ELR (cell line): ENCODE measurements around the gene PDE4DIP.
"Not testable (repeated sequence)": the region's sequence is repeated elsewhere in the genome, so short reads cannot be mapped to it uniquely, and the experiment has no call there.

Experiments used
- DNase-seq: peaks from one replicate; pipeline ENCODE4 v3.0.0-alpha.2; 2015; ENCODE audit warnings: low read depth

PDE4DIP gene

GRCh38 chr1:148921047-148921446, 76.8 kb downstream of the PDE4DIP start:
- not testable (repeated sequence) for DNase-seq

- DNase-seq = not testable (repeated sequence)
Measured at GRCh38 chr1:148923798-148924197, 79.6 kb downstream of the PDE4DIP start.

- not testable (repeated sequence) for DNase-seq
Measured at GRCh38 chr1:148927645-148928044, 83.4 kb downstream of the PDE4DIP start.

- not testable (repeated sequence) for DNase-seq
Measured at GRCh38 chr1:148929253-148929652, 85.0 kb downstream of the PDE4DIP start.

- not testable (repeated sequence) for DNase-seq
Measured at GRCh38 chr1:148935381-148936002, 91.3 kb downstream of the PDE4DIP start.

- DNase-seq = not testable (repeated sequence)
Measured at GRCh38 chr1:148942906-148943305, 98.7 kb downstream of the PDE4DIP start.

GRCh38 chr1:148945130-148945529, 100.9 kb downstream of the PDE4DIP start:
- not testable (repeated sequence) for DNase-seq

- not testable (repeated sequence) for DNase-seq
Measured at GRCh38 chr1:148948768-148949167, 104.5 kb downstream of the PDE4DIP start.

GRCh38 chr1:148951336-148952227, 107.4 kb downstream of the PDE4DIP start:
- peak; percentile 86 for DNase-seq

- not testable (repeated sequence) for DNase-seq
Measured at GRCh38 chr1:148952253-148952937, 108.2 kb downstream of the PDE4DIP start.

- peak; percentile 53 for DNase-seq
Measured at GRCh38 chr1:148952938-148953616, 108.8 kb downstream of the PDE4DIP start.

- DNase-seq = not testable (repeated sequence)
Measured at GRCh38 chr1:148953730-148954129, 109.5 kb downstream of the PDE4DIP start.

GRCh38 chr1:148958343-148958742, 114.1 kb downstream of the PDE4DIP start:
- DNase-seq = not testable (repeated sequence)

GRCh38 chr1:148960212-148961000, 116.2 kb downstream of the PDE4DIP start:
- DNase-seq = not testable (repeated sequence)

- DNase-seq = not testable (repeated sequence)
Measured at GRCh38 chr1:148962127-148962857, 118.1 kb downstream of the PDE4DIP start.

- DNase-seq = not testable (repeated sequence)
Measured at GRCh38 chr1:148966084-148966483, 121.9 kb downstream of the PDE4DIP start.

- not testable (repeated sequence) for DNase-seq
Measured at GRCh38 chr1:148967580-148967979, 123.4 kb downstream of the PDE4DIP start.

GRCh38 chr1:148968682-148969081, 124.5 kb downstream of the PDE4DIP start:
- DNase-seq = not testable (repeated sequence)

- not testable (repeated sequence) for DNase-seq
Measured at GRCh38 chr1:148969126-148969525, 124.9 kb downstream of the PDE4DIP start.

GRCh38 chr1:148975453-148975852, 131.2 kb downstream of the PDE4DIP start:
- peak; percentile 84 for DNase-seq
